Astrocyte (in vitro differentiated cells and primary cell): Measurements from ENCODE around the gene PTK7. TPM values are rescaled to one million over a fixed set of nuclear protein-coding genes. Genes with fewer than 3 reads are reported as not detected.
A peak's percentile ranks its signal among the peaks of the same experiment; 100 is the strongest.

ENCODE experiments used
- DNase-seq: peaks from one replicate; pipeline ENCODE4 v3.0.0-alpha.2; 2010; ENCODE audit warnings: low read depth
- FAIRE-seq: peaks from 2 replicates; lab custom pipeline; 2011; peaks lifted over from hg19 to GRCh38; lab: Jason Lieb, UNC
- H2AFZ ChIP-seq: 2 replicates; pipeline ENCODE4 v1.6.0; 2012; ENCODE audit warnings: low read depth, low read length, inconsistent platforms
- H3K27ac ChIP-seq: 2 replicates; pipeline ENCODE4 v1.5.1; 2011; ENCODE audit warnings: low read depth, low read length, inconsistent platforms
- H3K27me3 ChIP-seq: 2 replicates; pipeline ENCODE4 v1.6.0; 2011; ENCODE audit warnings: low read length, inconsistent platforms; ENCODE audit not compliant: insufficient read depth
- H3K36me3 ChIP-seq: 2 replicates; pipeline ENCODE4 v1.5.1; 2011; ENCODE audit warnings: low read length, inconsistent platforms; ENCODE audit not compliant: insufficient read depth
- H3K4me1 ChIP-seq: 2 replicates; pipeline ENCODE4 v1.5.1; 2011; ENCODE audit warnings: low read length, inconsistent platforms; ENCODE audit not compliant: insufficient read depth
- H3K4me2 ChIP-seq: 2 replicates; pipeline ENCODE4 v1.6.0; 2012; ENCODE audit warnings: low read length, inconsistent platforms
- H3K4me3 ChIP-seq: 2 replicates; pipeline ENCODE4 v1.5.1; 2011; ENCODE audit warnings: low read depth, mild to moderate bottlenecking, low read length, inconsistent platforms; ENCODE audit not compliant: insufficient read depth
- H3K79me2 ChIP-seq: 2 replicates; pipeline ENCODE4 v1.6.0; 2012; ENCODE audit warnings: mild to moderate bottlenecking, low read length, inconsistent platforms; ENCODE audit not compliant: insufficient read depth
- H3K9ac ChIP-seq: 2 replicates; pipeline ENCODE4 v1.6.0; 2012; ENCODE audit warnings: mild to moderate bottlenecking, low read length, inconsistent platforms
- H3K9me3 ChIP-seq: 2 replicates; pipeline ENCODE4 v1.5.1; 2012; ENCODE audit warnings: low read depth, mild to moderate bottlenecking, low read length, inconsistent platforms; ENCODE audit not compliant: insufficient read depth
- H4K20me1 ChIP-seq: 2 replicates; pipeline ENCODE4 v1.6.0; 2012; ENCODE audit warnings: low read length, inconsistent platforms; ENCODE audit not compliant: insufficient read depth
- H3K27ac Mint-ChIP-seq: one replicate; pipeline ENCODE4 v1.8.0; 2021; ENCODE audit warnings: mild to moderate bottlenecking, mixed read lengths; ENCODE audit not compliant: unreplicated experiment
- H3K27me3 Mint-ChIP-seq: one replicate; pipeline ENCODE4 v1.8.0; 2021; ENCODE audit warnings: low read depth, mixed read lengths; ENCODE audit not compliant: unreplicated experiment
- H3K36me3 Mint-ChIP-seq: one replicate; pipeline ENCODE4 v1.8.0; 2021; ENCODE audit warnings: low read depth, mixed read lengths; ENCODE audit not compliant: unreplicated experiment
- H3K4me1 Mint-ChIP-seq: one replicate; pipeline ENCODE4 v1.8.0; 2021; ENCODE audit warnings: low read depth, mixed read lengths; ENCODE audit not compliant: unreplicated experiment
- H3K4me3 Mint-ChIP-seq: one replicate; pipeline ENCODE4 v1.8.0; 2021; ENCODE audit warnings: mild to moderate bottlenecking, moderate library complexity, mixed read lengths; ENCODE audit not compliant: unreplicated experiment
- H3K9me3 Mint-ChIP-seq: one replicate; pipeline ENCODE4 v1.8.0; 2021; ENCODE audit warnings: mild to moderate bottlenecking, mixed read lengths; ENCODE audit not compliant: unreplicated experiment
- CTCF ChIP-seq: IDR thresholded peaks from 2 replicates; pipeline ENCODE4 v1.5.1; 2011; ENCODE audit warnings: low read depth, mild to moderate bottlenecking, inconsistent platforms, low read length, moderate library complexity; ENCODE audit not compliant: insufficient read depth
- EZH2 ChIP-seq: IDR thresholded peaks from 2 replicates; pipeline ENCODE4 v1.6.1; 2012; ENCODE audit warnings: mild to moderate bottlenecking, low read length, inconsistent platforms; ENCODE audit not compliant: insufficient read depth
- total RNA-seq: library from RNA; stranded (reverse); gene quantifications from 2 replicates; pipeline ENCODE4 v1.2.1, GENCODE V29; 2021

The PTK7 gene
- total RNA-seq, 1 donor from 2014 or later, result 506 TPM

- TF ChIP-seq EZH2 (no peak), CTCF (no peak)
- no peak overlapping the region for H3K4me3 ChIP-seq
- no peaks in the 10 kb centered on the region for H3K9me3 ChIP-seq
- H3K4me2 ChIP-seq, result no peak overlapping the region
- peaks cover 81% of the 10 kb centered on the region for H4K20me1 ChIP-seq
- no peak overlapping the region for H3K27ac ChIP-seq
- no peaks in the 10 kb centered on the region for H3K36me3 ChIP-seq
- H3K79me2 ChIP-seq, result peaks cover 96% of the 10 kb centered on the region
- no peak overlapping the region for H3K9ac ChIP-seq
- H3K4me1 Mint-ChIP-seq, result peaks cover 73% of the 10 kb centered on the region
- no peak for DNase-seq
- peak overlapping the region; percentile 50 for H3K4me3 Mint-ChIP-seq
- H2AFZ ChIP-seq, result no peak overlapping the region
- H3K27me3 Mint-ChIP-seq, result no peaks in the 10 kb centered on the region
- no peaks in the 10 kb centered on the region for H3K27me3 ChIP-seq
- H3K4me1 ChIP-seq, result peaks cover 48% of the 10 kb centered on the region
- H3K36me3 Mint-ChIP-seq, result peaks cover 6% of the 10 kb centered on the region
- no peak for FAIRE-seq
- no peak overlapping the region for H3K27ac Mint-ChIP-seq
- H3K9me3 Mint-ChIP-seq, result no peaks in the 10 kb centered on the region
Observed at GRCh38 chr6:43091436-43091991, 15.4 kb downstream of the PTK7 start.

GRCh38 chr6:43092635-43093034 is 16.5 kb downstream of the PTK7 start:
- TF ChIP-seq CTCF, result no peak
- no peak for TF ChIP-seq EZH2
- H3K36me3 ChIP-seq, result no peaks in the 10 kb centered on the region
- peak overlapping the region; percentile 71 for H3K9ac ChIP-seq
- no peak for DNase-seq
- no peaks in the 10 kb centered on the region for H3K9me3 ChIP-seq
- H4K20me1 ChIP-seq, result peaks cover 77% of the 10 kb centered on the region
- H3K27me3 ChIP-seq, result no peaks in the 10 kb centered on the region
- H3K79me2 ChIP-seq, result peaks cover 94% of the 10 kb centered on the region
- no peak overlapping the region for H2AFZ ChIP-seq
- H3K4me1 ChIP-seq, result peaks cover 59% of the 10 kb centered on the region
- H3K4me3 Mint-ChIP-seq, result no peak overlapping the region
- peaks cover 75% of the 10 kb centered on the region for H3K4me1 Mint-ChIP-seq
- H3K9me3 Mint-ChIP-seq, result no peaks in the 10 kb centered on the region
- no peaks in the 10 kb centered on the region for H3K27me3 Mint-ChIP-seq
- H3K27ac ChIP-seq, result no peak overlapping the region
- FAIRE-seq, result no peak
- H3K4me2 ChIP-seq, result peak overlapping the region; percentile 87
- no peak overlapping the region for H3K4me3 ChIP-seq
- H3K27ac Mint-ChIP-seq, result no peak overlapping the region
- H3K36me3 Mint-ChIP-seq, result peaks cover 2% of the 10 kb centered on the region

- H3K9ac ChIP-seq, result peak overlapping the region; percentile 71
- Mint-ChIP-seq H3K27me3 (no peaks in the 10 kb centered on the region), H3K9me3 (no peaks in the 10 kb centered on the region), H3K4me3 (peak overlapping the region; percentile 40), H3K4me1 (peaks cover 80% of the 10 kb centered on the region), H3K27ac (peak overlapping the region; percentile 66), H3K36me3 (peaks cover 2% of the 10 kb centered on the region)
- H3K36me3 ChIP-seq, result no peaks in the 10 kb centered on the region
- peak overlapping the region; percentile 87 for H3K4me2 ChIP-seq
- DNase-seq (peak; percentile 92), FAIRE-seq (no peak)
- H3K4me1 ChIP-seq, result peaks cover 64% of the 10 kb centered on the region
- H2AFZ ChIP-seq, result peak overlapping the region; percentile 20
- peaks cover 94% of the 10 kb centered on the region for H3K79me2 ChIP-seq
- H3K27ac ChIP-seq, result peak overlapping the region; percentile 67
- TF ChIP-seq EZH2 (no peak), CTCF (no peak)
- H3K4me3 ChIP-seq, result peak overlapping the region; percentile 38
- H3K9me3 ChIP-seq, result no peaks in the 10 kb centered on the region
- peaks cover 76% of the 10 kb centered on the region for H4K20me1 ChIP-seq
- no peaks in the 10 kb centered on the region for H3K27me3 ChIP-seq
Observed at GRCh38 chr6:43093436-43094289, 17.5 kb downstream of the PTK7 start.
